PC-3 (cell line): ENCODE results near the gene COL4A1. TPM values are rescaled to one million over a fixed set of nuclear protein-coding genes. Genes with fewer than 3 reads are reported as not detected.

Experiments
- ATAC-seq: fragments of 200-7000 bp; cut with Tn5 transposase; 2 replicates; pipeline ENCODE4 v1.9.1; 2020; ENCODE audit warnings: mild to moderate bottlenecking, moderate library complexity
- BruUV-seq: library from RNA; stranded (reverse); fragments of 400-500 nt; replicated peaks from 2 replicates; lab custom pipeline; 2021; lab: Mats Ljungman, UMichigan
- CTCF ChIA-PET: fragments of 300-600 bp; sonication (Branson Sonifier 250); formaldehyde crosslinking; loops from one replicate; lab custom pipeline; 2022; ENCODE audit warnings: antibody characterized with exemption; lab: Charles Lee
- POLR2A ChIA-PET: fragments of 300-600 bp; sonication (Branson Sonifier 250); formaldehyde crosslinking; loops from one replicate; lab custom pipeline; 2022; ENCODE audit warnings: antibody characterized with exemption; ENCODE audit not compliant: unreplicated experiment; lab: Charles Lee
- DNase-seq: peaks from one replicate; pipeline ENCODE4 v3.0.0-alpha.2; 2015
- H2AFZ ChIP-seq: fragments of 300-600 bp; sonication (generic); 2 replicates; pipeline ENCODE4 v1.6.0; 2016; ENCODE audit warnings: antibody characterized with exemption, low read length
- H3F3A ChIP-seq: fragments of 300-600 bp; sonication (generic); one replicate; pipeline ENCODE4 v1.6.0; 2017; ENCODE audit warnings: antibody characterized with exemption, low read length, control low read depth, mild to moderate bottlenecking; ENCODE audit not compliant: unreplicated experiment
- H3K27ac ChIP-seq: fragments of 300-600 bp; sonication (generic); 2 replicates; pipeline ENCODE4 v1.5.1; 2016; ENCODE audit warnings: mild to moderate bottlenecking, low read length
- H3K27me3 ChIP-seq: fragments of 300-600 bp; sonication (generic); 2 replicates; pipeline ENCODE4 v1.6.1; 2016; ENCODE audit warnings: low read length, mixed read lengths
- H3K36me3 ChIP-seq: fragments of 300-600 bp; sonication (generic); 2 replicates; pipeline ENCODE4 v1.6.1; 2016; ENCODE audit warnings: low read depth, mixed run types, low read length, mixed read lengths
- H3K4me1 ChIP-seq: fragments of 300-600 bp; sonication (generic); 2 replicates; pipeline ENCODE4 v1.5.1; 2016; ENCODE audit warnings: low read length; ENCODE audit not compliant: insufficient read depth
- H3K4me2 ChIP-seq: fragments of 300-600 bp; sonication (generic); 2 replicates; pipeline ENCODE4 v1.6.0; 2016; ENCODE audit warnings: low read length
- H3K4me3 ChIP-seq: fragments of 300-600 bp; sonication (generic); 2 replicates; pipeline ENCODE4 v1.5.1; 2016; ENCODE audit warnings: mild to moderate bottlenecking, low read length, mixed read lengths
- H3K79me2 ChIP-seq: fragments of 300-600 bp; sonication (generic); 2 replicates; pipeline ENCODE4 v1.6.1; 2017; ENCODE audit warnings: low read length, mixed read lengths
- H3K9ac ChIP-seq: fragments of 300-600 bp; sonication (generic); 2 replicates; pipeline ENCODE4 v1.6.0; 2016; ENCODE audit warnings: mild to moderate bottlenecking, low read length
- H3K9me2 ChIP-seq: fragments of 300-600 bp; sonication (generic); replicated peaks from 2 replicates; pipeline ENCODE4 v1.6.1; 2016; ENCODE audit warnings: mixed run types, low read length, mixed read lengths
- H3K9me3 ChIP-seq: fragments of 300-600 bp; sonication (generic); 2 replicates; pipeline ENCODE4 v1.6.1; 2016; ENCODE audit warnings: low read length, mixed read lengths
- H4K20me1 ChIP-seq: fragments of 300-600 bp; sonication (generic); 2 replicates; pipeline ENCODE4 v1.6.1; 2016; ENCODE audit warnings: low read length, mixed read lengths
- CTCF ChIP-seq: fragments of 300-600 bp; sonication (generic); conservative IDR thresholded peaks from 2 replicates; pipeline ENCODE4 v1.5.1; 2017; ENCODE audit warnings: antibody characterized with exemption, low read depth, mild to moderate bottlenecking, low read length
- EZH2 ChIP-seq: fragments of 300-600 bp; sonication (generic); IDR thresholded peaks from one replicate; pipeline ENCODE4 v1.6.1; 2017; ENCODE audit warnings: antibody characterized with exemption, mild to moderate bottlenecking, low read length; ENCODE audit not compliant: unreplicated experiment
- EZH2phosphoT487 ChIP-seq: fragments of 300-600 bp; sonication (generic); IDR thresholded peaks from 2 replicates; pipeline ENCODE4 v1.6.1; 2018; ENCODE audit warnings: mild to moderate bottlenecking, antibody characterized with exemption, low read length, borderline replicate concordance
- intact Hi-C: fragments of 100-400 bp; cut with micrococcal nuclease; formaldehyde crosslinking; loops from 2 replicates; pipeline ENCODE4 v1.9.0; 2023
- total RNA-seq: library from RNA; depleted of rRNA; stranded (reverse); fragments of >200 nt; gene quantifications from 2 replicates; pipeline ENCODE4 v1.2.3, GENCODE V29; 2014

COL4A1 gene
- total RNA-seq, 1 experiment from 2014 or later = 48.7 TPM

- H3K79me2 ChIP-seq = no peaks in the 10 kb centered on the region
- no peaks in the 10 kb centered on the region for H3K9me2 ChIP-seq
- TF ChIP-seq EZH2phosphoT487 (no peak), CTCF (no peak), EZH2 (no peak)
- H4K20me1 ChIP-seq = no peaks in the 10 kb centered on the region
- peak overlapping the region; percentile 56 for H3K4me2 ChIP-seq
- H3K27ac ChIP-seq = 0 out of 2 replicates have a peak overlapping the region, but pooled peaks have one; percentile 19
- no peaks in the 10 kb centered on the region for H3K9me3 ChIP-seq
- POLR2A ChIA-PET = interaction anchor here (0.7 kb wide), 1 partner anchor 53 kb away, joined by 3 read pairs; no protein-coding TSS in a partner anchor
- H3K36me3 ChIP-seq = no peaks in the 10 kb centered on the region
- CTCF ChIA-PET = no interaction called here
- no peak overlapping the region for H2AFZ ChIP-seq
- H3K4me3 ChIP-seq = peak overlapping the region; percentile 12; the same call in 1 of the 2 replicates
- H3K9ac ChIP-seq = no peak overlapping the region
- ATAC-seq = no peak; the same call in none of the 2 replicates
- intact Hi-C loops = no loop called here
- DNase-seq = peak; percentile 4
- H3K4me1 ChIP-seq = peaks cover 10% of the 10 kb centered on the region
- no TSS peak for BruUV-seq
- no peaks in the 10 kb centered on the region for H3K27me3 ChIP-seq
- H3F3A ChIP-seq = no peaks in the 10 kb centered on the region
Measured at GRCh38 chr13:110258876-110259631, 47.9 kb downstream of the COL4A1 start.

GRCh38 chr13:110257408-110257807, 49.5 kb downstream of the COL4A1 start:
- intact Hi-C loops = no loop called here
- BruUV-seq = no TSS peak
- no peaks in the 10 kb centered on the region for H3K36me3 ChIP-seq
- H3K9me3 ChIP-seq = no peaks in the 10 kb centered on the region
- H4K20me1 ChIP-seq = no peaks in the 10 kb centered on the region
- no peak overlapping the region for H3K9ac ChIP-seq
- no peaks in the 10 kb centered on the region for H3K9me2 ChIP-seq
- no peak overlapping the region for H3K27ac ChIP-seq
- H3K4me2 ChIP-seq = no peak overlapping the region
- ChIA-PET POLR2A (no interaction called here), CTCF (no interaction called here)
- DNase-seq = no peak
- H3K4me1 ChIP-seq = peaks cover 10% of the 10 kb centered on the region
- no peaks in the 10 kb centered on the region for H3K79me2 ChIP-seq
- H3K27me3 ChIP-seq = no peaks in the 10 kb centered on the region
- H2AFZ ChIP-seq = no peak overlapping the region
- H3F3A ChIP-seq = no peaks in the 10 kb centered on the region
- TF ChIP-seq EZH2 (no peak), EZH2phosphoT487 (no peak), CTCF (no peak)
- H3K4me3 ChIP-seq = no peak overlapping the region
- no peak for ATAC-seq
